MG63 (cell line): ENCODE data around the gene PIGL. TPM values are rescaled to one million over a fixed set of nuclear protein-coding genes. Genes with fewer than 3 reads are reported as not detected.
"Not testable (repeated sequence)": the region's sequence is repeated elsewhere in the genome, so short reads cannot be mapped to it uniquely, and the experiment has no call there.

Experiments used
- DNase-seq: peaks from one replicate; pipeline ENCODE4 v3.0.0-alpha.2; 2020
- H3K27me3 ChIP-seq: fragments of 250-450 bp; sonication (Bioruptor Pico); 2 replicates; pipeline ENCODE4 v1.5.1; 2020; ENCODE audit warnings: mild to moderate bottlenecking, moderate library complexity
- H3K36me3 ChIP-seq: fragments of 250-450 bp; sonication (Bioruptor Pico); 2 replicates; pipeline ENCODE4 v1.5.1; 2020; ENCODE audit warnings: mild to moderate bottlenecking, moderate library complexity
- H3K4me3 ChIP-seq: fragments of 250-450 bp; sonication (Bioruptor Pico); 2 replicates; pipeline ENCODE4 v1.5.1; 2020; ENCODE audit warnings: mild to moderate bottlenecking, moderate library complexity
- H3K9me3 ChIP-seq: fragments of 250-450 bp; sonication (Bioruptor Pico); 2 replicates; pipeline ENCODE4 v1.5.1; 2020; ENCODE audit warnings: mild to moderate bottlenecking, moderate library complexity
- total RNA-seq: library from RNA; depleted of rRNA; stranded (reverse); fragments of >200 nt; shearing (Covaris generic); gene quantifications from 2 replicates; pipeline ENCODE4 v1.2.3, GENCODE V29; 2014; ENCODE audit warnings: low replicate concordance; rRNA removed

The PIGL gene
- total RNA-seq = 5.7 and 19.0 TPM in 2 replicates

DNA sequence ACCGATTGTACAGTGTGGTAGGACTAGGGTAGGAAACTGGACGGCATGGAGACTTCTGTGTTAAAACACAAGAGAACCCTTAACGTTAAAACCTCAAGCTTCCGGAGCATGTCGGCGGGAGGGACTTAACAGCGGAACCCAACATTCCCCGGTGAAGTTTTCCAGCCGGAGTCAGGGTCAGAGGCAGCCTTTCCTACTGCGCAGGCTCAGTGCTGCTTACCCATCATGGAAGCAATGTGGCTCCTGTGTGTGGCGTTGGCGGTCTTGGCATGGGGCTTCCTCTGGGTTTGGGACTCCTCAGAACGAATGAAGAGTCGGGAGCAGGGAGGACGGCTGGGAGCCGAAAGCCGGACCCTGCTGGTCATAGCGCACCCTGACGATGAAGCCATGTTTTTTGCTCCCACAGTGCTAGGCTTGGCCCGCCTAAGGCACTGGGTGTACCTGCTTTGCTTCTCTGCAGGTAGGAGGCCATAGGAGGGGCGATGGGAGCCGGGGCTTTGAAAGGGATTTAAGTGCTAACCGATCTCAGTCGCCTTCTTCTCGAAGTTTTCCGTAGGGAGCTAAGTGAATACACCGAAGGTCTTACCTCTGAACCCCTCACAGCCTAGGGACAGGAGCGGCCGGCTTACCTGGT lies at the start of gene PIGL:
Gene PIGL (plus strand): TSS at position 209 of the 634 bp plus-strand sequence. CDS start 17 bp downstream, at position 226.
- peak within 1 kb of the TSS; percentile 84 for H3K4me3 ChIP-seq
- peaks cover 2% of the 10 kb centered on the region; the same call in 1 of the 2 replicates for H3K36me3 ChIP-seq
- DNase-seq = peak; percentile 83
- no peaks in the 10 kb centered on the region for H3K27me3 ChIP-seq
- H3K9me3 ChIP-seq = no peaks in the 10 kb centered on the region

DNA sequence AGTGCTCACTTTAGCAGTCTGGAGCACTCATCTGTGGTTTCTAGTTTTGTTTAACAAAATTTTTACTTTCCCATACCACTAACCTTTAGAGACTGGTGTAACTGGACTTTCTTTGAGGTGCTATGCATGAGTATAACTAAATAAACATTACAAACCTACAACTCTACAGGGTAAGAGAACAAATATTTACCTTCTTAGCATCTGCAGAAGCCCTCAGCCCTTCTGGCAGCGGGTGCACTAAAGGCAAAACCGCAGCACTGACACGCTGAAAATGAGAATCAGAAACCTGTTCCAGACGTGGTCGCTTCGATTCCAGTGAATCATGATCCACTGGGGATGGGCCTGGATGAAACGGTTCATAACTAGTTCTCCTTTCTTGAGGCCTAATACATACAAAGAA lies 45.4 kb upstream of the PIGL start:
- no peaks in the 10 kb centered on the region; the same call in 1 of the 2 replicates for H3K36me3 ChIP-seq

GRCh38 chr17:16178836-16179235 lies 38.2 kb upstream of the PIGL start:
- Histone ChIP-seq H3K4me3 (no peak overlapping the region), H3K27me3 (no peaks in the 10 kb centered on the region), H3K9me3 (no peaks in the 10 kb centered on the region), H3K36me3 (no peaks in the 10 kb centered on the region; the same call in 1 of the 2 replicates)
- DNase-seq = no peak

More for the DNA sequence above, 45.4 kb upstream of the PIGL start:
- peak; percentile 5 for DNase-seq
- H3K9me3 ChIP-seq = no peaks in the 10 kb centered on the region
- no peaks in the 10 kb centered on the region for H3K27me3 ChIP-seq
- H3K4me3 ChIP-seq = no peak overlapping the region

DNA sequence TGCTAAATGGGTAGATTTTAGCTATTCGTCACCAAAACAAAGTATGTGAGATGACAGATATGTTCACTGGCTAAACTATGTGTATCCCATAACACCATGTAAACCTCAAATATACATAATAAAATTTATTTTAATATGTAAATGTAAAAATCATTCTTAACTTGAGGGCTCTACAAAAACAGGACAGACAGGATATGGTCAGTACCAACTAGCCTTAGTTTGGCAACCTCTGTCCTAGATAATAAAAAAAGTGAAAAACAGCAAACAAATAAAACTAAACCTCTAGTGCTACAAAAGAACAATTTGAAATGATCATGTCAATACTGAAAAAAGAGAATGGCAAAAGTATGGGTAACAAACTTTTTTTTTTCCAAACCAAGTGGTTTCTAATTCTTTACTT lies 35.4 kb upstream of the PIGL start:
- Histone ChIP-seq H3K9me3 (no peaks in the 10 kb centered on the region), H3K4me3 (no peak overlapping the region), H3K36me3 (no peaks in the 10 kb centered on the region; the same call in none of the 2 replicates), H3K27me3 (no peaks in the 10 kb centered on the region)
- no peak for DNase-seq

DNA sequence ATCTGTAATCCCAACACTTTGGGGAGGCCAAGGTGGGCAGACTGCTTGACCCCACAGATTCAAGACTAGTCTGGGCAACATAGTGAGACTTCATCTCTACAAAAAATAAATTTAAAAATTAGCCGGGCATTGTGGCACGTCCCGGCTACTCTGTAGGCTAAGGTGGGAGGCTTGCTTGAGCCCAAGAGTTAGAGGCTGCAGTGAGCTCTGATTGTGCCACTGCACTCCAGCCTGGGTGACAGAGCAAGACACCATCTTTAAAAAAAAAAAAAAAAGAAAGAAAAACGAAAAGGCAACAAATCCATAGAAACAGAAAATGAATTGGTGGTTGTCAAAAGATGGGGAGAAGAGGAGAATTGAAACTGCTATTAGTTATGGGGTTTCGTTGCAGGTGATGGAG lies 29.4 kb upstream of the PIGL start:
- no peak overlapping the region for H3K4me3 ChIP-seq
- no peaks in the 10 kb centered on the region; the same call in none of the 2 replicates for H3K36me3 ChIP-seq
- DNase-seq = no peak
- no peaks in the 10 kb centered on the region for H3K27me3 ChIP-seq
- H3K9me3 ChIP-seq = no peaks in the 10 kb centered on the region

GRCh38 chr17:16189791-16190348 lies 27.1 kb upstream of the PIGL start:
- no peak for DNase-seq
- H3K9me3 ChIP-seq = no peaks in the 10 kb centered on the region
- no peaks in the 10 kb centered on the region for H3K27me3 ChIP-seq
- no peak overlapping the region for H3K4me3 ChIP-seq
- H3K36me3 ChIP-seq = no peaks in the 10 kb centered on the region; the same call in 1 of the 2 replicates

DNA sequence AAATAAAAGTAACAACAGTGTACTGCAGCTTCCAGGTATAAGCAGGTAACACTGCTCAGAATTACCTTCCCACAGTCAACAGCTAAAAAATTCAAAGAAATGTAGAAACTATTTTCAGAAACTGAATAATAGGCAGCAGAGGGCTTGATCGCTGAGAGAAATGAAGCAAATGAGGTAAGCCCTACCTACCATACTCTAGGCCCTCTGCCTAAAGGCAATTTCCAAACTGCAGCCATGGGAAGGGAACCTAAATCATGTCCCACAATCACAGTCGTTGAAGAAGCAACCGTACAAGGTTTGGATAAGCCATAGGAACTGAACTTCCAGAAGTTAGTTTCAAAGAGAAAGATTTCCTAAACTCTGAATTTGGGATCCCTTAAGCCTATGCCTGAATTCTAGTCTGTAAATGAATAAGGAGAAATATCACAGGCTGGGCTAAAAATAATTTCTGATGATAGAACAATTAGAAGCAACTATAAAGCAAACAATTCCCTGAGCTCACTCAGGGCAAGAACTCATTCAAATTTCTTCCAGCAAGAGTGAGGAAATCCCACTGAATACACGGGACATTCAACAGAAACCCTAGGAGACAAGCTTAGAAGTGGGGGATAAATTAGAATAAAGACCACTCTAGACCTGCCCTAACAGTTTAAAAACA lies 26.2 kb upstream of the PIGL start:
- H3K27me3 ChIP-seq = no peaks in the 10 kb centered on the region
- no peak for DNase-seq
- H3K4me3 ChIP-seq = no peak overlapping the region
- H3K9me3 ChIP-seq = no peaks in the 10 kb centered on the region
- no peaks in the 10 kb centered on the region; the same call in 1 of the 2 replicates for H3K36me3 ChIP-seq

DNA sequence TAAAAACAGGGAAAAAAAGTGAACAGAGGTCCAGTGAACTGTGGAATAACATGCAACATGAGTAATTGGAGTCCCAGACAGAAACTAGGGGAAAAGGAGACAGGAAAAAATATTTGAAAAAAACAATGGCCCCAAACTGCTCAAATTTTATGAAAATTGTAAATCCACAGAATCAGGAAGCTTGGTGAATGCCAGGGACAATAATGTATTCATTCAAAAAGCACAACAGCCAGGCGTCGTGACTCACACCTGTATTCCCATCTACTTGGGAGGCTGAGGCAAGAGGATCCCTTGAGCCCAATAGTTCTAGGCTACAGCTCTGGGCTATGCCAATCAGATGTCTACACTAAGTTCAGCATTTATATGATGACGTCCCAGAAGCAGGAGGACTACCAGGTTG lies 25.4 kb upstream of the PIGL start:
- no peaks in the 10 kb centered on the region for H3K9me3 ChIP-seq
- no peak for DNase-seq
- H3K4me3 ChIP-seq = no peak overlapping the region
- H3K36me3 ChIP-seq = no peaks in the 10 kb centered on the region
- no peaks in the 10 kb centered on the region for H3K27me3 ChIP-seq

DNA sequence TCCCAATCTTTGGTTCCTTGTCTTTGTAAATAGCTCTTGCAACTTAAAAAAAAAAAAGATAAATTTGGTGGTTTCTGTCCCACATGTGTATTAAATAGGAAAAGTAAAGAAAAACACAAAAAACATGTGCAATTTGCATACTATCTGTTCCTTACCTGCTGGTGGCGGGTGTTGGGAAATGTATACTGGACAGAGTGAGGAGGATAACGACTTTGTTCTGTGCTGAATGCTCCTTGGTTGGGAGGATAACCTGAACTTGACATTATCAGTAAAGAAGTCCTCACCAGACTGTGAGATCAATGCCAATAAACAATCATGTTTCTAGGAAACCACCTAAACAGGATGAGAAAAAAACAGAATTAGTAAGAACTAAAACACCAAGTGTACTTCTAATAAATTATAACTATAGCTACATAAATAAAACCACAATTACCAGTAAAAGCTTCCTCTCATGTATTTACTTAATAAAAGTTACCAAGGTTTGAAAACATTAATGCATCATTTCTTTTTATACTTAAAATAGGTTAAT lies 22.6 kb upstream of the PIGL start:
- DNase-seq, H3K27me3 ChIP-seq, H3K36me3 ChIP-seq, H3K4me3 ChIP-seq, H3K9me3 ChIP-seq: not testable (repeated sequence)

DNA sequence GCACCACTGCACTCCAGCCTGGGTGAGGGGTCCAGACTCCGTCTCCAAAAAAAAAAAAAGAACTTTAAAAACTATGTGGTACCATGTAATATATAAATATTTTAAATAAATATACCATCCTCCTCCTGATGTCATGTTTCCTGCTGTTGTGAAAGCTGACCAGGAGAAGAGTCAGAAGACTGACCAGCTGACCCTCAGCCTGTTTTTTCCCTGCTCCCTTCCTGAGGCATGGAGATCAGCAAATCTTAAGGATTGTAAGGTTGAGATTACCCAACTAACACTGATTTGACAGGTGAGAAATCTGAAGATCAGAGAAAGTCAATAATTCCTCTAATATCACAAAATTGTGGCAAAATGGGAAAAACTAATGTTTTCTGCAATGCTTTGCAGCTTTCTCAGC lies 19.7 kb upstream of the PIGL start:
- H3K27me3 ChIP-seq = no peaks in the 10 kb centered on the region
- H3K9me3 ChIP-seq = no peaks in the 10 kb centered on the region
- no peak for DNase-seq
- no peak overlapping the region for H3K4me3 ChIP-seq
- H3K36me3 ChIP-seq = no peaks in the 10 kb centered on the region

DNA sequence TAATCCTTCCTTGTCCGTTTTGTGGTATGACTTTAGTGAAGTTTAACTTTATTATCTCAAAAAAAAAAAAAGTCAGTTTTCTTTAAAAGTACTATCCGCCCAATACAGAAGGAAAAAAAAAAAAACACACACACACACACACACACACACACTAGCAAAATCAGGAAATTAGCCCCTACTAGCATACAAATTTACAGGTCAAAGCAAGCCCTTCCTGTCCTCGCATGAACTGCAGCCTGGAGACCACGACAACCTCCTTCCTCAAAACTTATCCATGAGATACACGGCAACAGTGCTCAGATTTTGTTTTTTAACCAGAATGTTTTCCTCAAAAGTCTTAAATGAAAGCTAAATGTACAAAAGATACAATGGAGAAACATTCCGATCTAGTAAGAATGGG lies 17.9 kb upstream of the PIGL start:
- H3K36me3 ChIP-seq = no peaks in the 10 kb centered on the region
- H3K27me3 ChIP-seq = no peaks in the 10 kb centered on the region
- no peak overlapping the region for H3K4me3 ChIP-seq
- DNase-seq = no peak
- H3K9me3 ChIP-seq = no peaks in the 10 kb centered on the region

GRCh38 chr17:16201693-16202131 lies 15.3 kb upstream of the PIGL start:
- H3K9me3 ChIP-seq, H3K27me3 ChIP-seq, DNase-seq, H3K4me3 ChIP-seq, H3K36me3 ChIP-seq: not testable (repeated sequence)

GRCh38 chr17:16202554-16203500 lies 14.2 kb upstream of the PIGL start:
- not testable (repeated sequence) for DNase-seq, H3K27me3 ChIP-seq, H3K9me3 ChIP-seq, H3K36me3 ChIP-seq, H3K4me3 ChIP-seq

DNA sequence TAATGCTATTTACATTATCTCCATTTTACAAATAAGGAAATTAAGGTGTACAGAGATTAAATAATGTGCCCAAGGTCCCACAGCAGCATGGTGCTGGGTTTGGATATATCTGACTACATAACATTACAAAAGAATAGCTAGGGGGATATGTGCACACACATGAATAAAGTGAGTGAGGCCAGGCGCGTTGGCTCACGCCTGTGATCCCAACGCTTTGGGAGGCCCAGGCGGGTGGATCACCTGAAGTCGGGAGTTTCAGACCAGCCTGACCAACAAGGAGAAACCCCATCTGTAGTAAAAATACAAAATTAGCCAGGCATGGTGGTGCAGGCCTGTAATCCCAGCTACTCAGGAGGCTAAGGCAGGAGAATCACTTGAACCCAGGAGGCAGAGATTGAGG lies 12.2 kb upstream of the PIGL start:
- not testable (repeated sequence) for DNase-seq, H3K4me3 ChIP-seq

DNA sequence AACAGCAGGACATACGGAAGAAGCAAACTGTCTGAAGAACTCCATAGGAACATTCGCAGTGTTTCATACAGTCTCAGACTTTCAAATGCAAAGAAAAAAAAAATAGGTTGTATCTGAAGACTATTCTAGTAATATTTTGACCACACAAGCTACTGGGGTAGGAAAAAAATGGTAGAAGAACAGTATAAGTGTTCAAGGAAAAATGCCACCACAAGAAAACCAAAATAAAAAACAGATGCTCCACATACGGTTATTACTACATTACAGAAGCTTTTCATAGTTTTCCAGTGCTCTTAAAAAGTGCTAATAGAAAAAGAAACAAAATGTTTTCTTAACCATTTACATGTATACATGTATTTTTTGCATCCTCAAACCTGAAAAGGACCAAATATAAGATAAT lies 5.4 kb upstream of the PIGL start:
- Histone ChIP-seq H3K4me3 (no peak overlapping the region), H3K36me3 (no peaks in the 10 kb centered on the region), H3K9me3 (no peaks in the 10 kb centered on the region), H3K27me3 (no peaks in the 10 kb centered on the region)
- DNase-seq = no peak

More for the DNA sequence above, 12.2 kb upstream of the PIGL start:
- not testable (repeated sequence) for H3K36me3 ChIP-seq, H3K9me3 ChIP-seq, H3K27me3 ChIP-seq

DNA sequence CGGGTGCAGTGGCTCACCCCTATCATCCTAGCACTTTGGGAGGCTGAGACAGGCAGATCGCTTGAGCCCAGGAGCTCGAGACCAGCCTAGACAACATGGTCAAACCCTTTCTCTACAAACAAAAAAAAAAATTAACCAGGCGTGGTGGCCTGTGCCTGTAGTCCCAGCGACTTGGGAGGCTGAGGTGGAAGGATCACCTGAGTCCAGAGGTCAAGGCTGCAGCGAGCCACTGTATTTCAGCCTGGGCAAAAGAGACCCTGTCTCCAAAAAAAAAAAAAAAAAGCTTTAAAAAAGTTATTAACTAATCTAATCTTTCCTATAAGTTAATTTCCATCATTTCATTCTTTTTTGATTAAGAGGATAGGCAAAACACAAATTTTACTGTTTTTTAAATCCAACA lies 4.2 kb upstream of the PIGL start:
- Histone ChIP-seq H3K9me3 (no peaks in the 10 kb centered on the region), H3K4me3 (no peak overlapping the region), H3K27me3 (no peaks in the 10 kb centered on the region), H3K36me3 (no peaks in the 10 kb centered on the region; the same call in 1 of the 2 replicates)
- DNase-seq = no peak
